ENCODE results near the gene DGKH.
"Not testable (repeated sequence)": the region's sequence is repeated elsewhere in the genome, so short reads cannot be mapped to it uniquely, and the experiment has no call there.

The DGKH gene

GRCh38 chr13:42043676-42044075 is 4.8 kb upstream of the DGKH start:
- no peak for DNase-seq

GRCh38 chr13:42046448-42046847 is 2.0 kb upstream of the DGKH start:
- DNase-seq: no peak

- DNase-seq: no peak
Measured at GRCh38 chr13:42047561-42048341, 697 bp upstream of the DGKH start.

- no peak for DNase-seq
Measured at GRCh38 chr13:42048684-42049453, 421 bp downstream of the DGKH start.

- DNase-seq: no peak
Measured at GRCh38 chr13:42049454-42049813, 986 bp downstream of the DGKH start.

GRCh38 chr13:42054798-42055499 is 6.5 kb downstream of the DGKH start:
- no peak for DNase-seq

GRCh38 chr13:42055500-42056085 is 7.1 kb downstream of the DGKH start:
- no peak for DNase-seq

GRCh38 chr13:42056146-42056545 is 7.7 kb downstream of the DGKH start:
- DNase-seq: no peak

- no peak for DNase-seq
Measured at GRCh38 chr13:42056583-42056982, 8.1 kb downstream of the DGKH start.

GRCh38 chr13:42057918-42058530 is 9.6 kb downstream of the DGKH start:
- no peak for DNase-seq

GRCh38 chr13:42061943-42062342 is 13.5 kb downstream of the DGKH start:
- DNase-seq: no peak

- DNase-seq: no peak
Measured at GRCh38 chr13:42063105-42063504, 14.7 kb downstream of the DGKH start.

- no peak for DNase-seq
Measured at GRCh38 chr13:42064259-42064658, 15.8 kb downstream of the DGKH start.

- DNase-seq: no peak
Measured at GRCh38 chr13:42064966-42065365, 16.5 kb downstream of the DGKH start.

- DNase-seq: no peak
Measured at GRCh38 chr13:42065414-42065813, 17.0 kb downstream of the DGKH start.

- no peak for DNase-seq
Measured at GRCh38 chr13:42066542-42066941, 18.1 kb downstream of the DGKH start.

- DNase-seq: no peak
Measured at GRCh38 chr13:42068886-42069285, 20.4 kb downstream of the DGKH start.

GRCh38 chr13:42070599-42070998 is 22.2 kb downstream of the DGKH start:
- not testable (repeated sequence) for DNase-seq

- not testable (repeated sequence) for DNase-seq
Measured at GRCh38 chr13:42071179-42071578, 22.7 kb downstream of the DGKH start.

GRCh38 chr13:42071672-42072419 is 23.4 kb downstream of the DGKH start:
- no peak for DNase-seq

GRCh38 chr13:42073683-42074082 is 25.2 kb downstream of the DGKH start:
- no peak for DNase-seq

GRCh38 chr13:42075517-42075916 is 27.1 kb downstream of the DGKH start:
- DNase-seq: no peak
